Panc1 (cell line): ENCODE measurements around the gene PNMA8A.

Experiments
- TF ChIP-seq, protein P1 (sequence below), 2 experiments: IDR thresholded peaks; 2 replicates each; pipeline ENCODE4 v1.6.1; 2011 to 2012; ENCODE audit warnings: low read depth in 2 of 2, control low read depth in 1 of 2, low read length in 1 of 2, mild to moderate bottlenecking in 1 of 2, moderate library complexity in 1 of 2; ENCODE audit not compliant: insufficient read depth in 1 of 2
- TF ChIP-seq, protein P2 (sequence below): fragments of 450-650 bp; IDR thresholded peaks from 2 replicates; pipeline ENCODE4 v1.5.1; 2017; ENCODE audit warnings: mild to moderate bottlenecking

DNA sequence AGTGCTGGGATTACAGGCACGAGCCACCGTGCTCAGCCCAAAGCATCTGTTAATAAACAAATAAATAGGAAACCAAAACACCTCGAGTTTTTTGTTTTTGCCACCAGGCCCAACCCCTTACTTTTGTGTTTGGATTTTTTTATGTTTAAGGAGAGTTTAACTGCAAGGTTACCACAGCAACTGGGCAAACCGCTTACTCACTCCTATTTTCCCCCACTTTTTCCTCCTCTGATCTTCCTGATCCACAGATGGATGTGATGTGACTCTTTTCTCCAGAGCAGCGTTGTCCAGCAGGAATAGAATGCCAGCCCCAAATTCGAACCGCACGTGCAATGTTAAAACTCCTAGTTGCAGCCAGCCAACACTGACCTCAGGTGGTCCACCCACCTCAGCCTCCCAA lies 26.4 kb upstream of the PNMA8A start:
- TF ChIP-seq, protein P1, sequence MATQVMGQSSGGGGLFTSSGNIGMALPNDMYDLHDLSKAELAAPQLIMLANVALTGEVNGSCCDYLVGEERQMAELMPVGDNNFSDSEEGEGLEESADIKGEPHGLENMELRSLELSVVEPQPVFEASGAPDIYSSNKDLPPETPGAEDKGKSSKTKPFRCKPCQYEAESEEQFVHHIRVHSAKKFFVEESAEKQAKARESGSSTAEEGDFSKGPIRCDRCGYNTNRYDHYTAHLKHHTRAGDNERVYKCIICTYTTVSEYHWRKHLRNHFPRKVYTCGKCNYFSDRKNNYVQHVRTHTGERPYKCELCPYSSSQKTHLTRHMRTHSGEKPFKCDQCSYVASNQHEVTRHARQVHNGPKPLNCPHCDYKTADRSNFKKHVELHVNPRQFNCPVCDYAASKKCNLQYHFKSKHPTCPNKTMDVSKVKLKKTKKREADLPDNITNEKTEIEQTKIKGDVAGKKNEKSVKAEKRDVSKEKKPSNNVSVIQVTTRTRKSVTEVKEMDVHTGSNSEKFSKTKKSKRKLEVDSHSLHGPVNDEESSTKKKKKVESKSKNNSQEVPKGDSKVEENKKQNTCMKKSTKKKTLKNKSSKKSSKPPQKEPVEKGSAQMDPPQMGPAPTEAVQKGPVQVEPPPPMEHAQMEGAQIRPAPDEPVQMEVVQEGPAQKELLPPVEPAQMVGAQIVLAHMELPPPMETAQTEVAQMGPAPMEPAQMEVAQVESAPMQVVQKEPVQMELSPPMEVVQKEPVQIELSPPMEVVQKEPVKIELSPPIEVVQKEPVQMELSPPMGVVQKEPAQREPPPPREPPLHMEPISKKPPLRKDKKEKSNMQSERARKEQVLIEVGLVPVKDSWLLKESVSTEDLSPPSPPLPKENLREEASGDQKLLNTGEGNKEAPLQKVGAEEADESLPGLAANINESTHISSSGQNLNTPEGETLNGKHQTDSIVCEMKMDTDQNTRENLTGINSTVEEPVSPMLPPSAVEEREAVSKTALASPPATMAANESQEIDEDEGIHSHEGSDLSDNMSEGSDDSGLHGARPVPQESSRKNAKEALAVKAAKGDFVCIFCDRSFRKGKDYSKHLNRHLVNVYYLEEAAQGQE (IDR thresholded peaks at IDR 0.05; ENCODE audit: insufficient read depth in 1 of 2, low read depth in 2 of 2, low read length in 1 of 2): no peak
- TF ChIP-seq, protein P2, sequence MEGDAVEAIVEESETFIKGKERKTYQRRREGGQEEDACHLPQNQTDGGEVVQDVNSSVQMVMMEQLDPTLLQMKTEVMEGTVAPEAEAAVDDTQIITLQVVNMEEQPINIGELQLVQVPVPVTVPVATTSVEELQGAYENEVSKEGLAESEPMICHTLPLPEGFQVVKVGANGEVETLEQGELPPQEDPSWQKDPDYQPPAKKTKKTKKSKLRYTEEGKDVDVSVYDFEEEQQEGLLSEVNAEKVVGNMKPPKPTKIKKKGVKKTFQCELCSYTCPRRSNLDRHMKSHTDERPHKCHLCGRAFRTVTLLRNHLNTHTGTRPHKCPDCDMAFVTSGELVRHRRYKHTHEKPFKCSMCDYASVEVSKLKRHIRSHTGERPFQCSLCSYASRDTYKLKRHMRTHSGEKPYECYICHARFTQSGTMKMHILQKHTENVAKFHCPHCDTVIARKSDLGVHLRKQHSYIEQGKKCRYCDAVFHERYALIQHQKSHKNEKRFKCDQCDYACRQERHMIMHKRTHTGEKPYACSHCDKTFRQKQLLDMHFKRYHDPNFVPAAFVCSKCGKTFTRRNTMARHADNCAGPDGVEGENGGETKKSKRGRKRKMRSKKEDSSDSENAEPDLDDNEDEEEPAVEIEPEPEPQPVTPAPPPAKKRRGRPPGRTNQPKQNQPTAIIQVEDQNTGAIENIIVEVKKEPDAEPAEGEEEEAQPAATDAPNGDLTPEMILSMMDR: no peak
